ENCODE results near the gene PTBP3.

Gene PTBP3

GRCh38 chr9:112224401-112225289 lies 108.8 kb downstream of the PTBP3 start:
- in situ Hi-C loops (cut with HindIII; ENCODE audit: low sequenced_read_pairs) = no loop called here

GRCh38 chr9:112218908-112219307 lies 114.5 kb downstream of the PTBP3 start:
- TF ChIP-seq CTCF (IDR thresholded peaks at IDR 0.05; ENCODE audit: low read depth, low read length, missing control alignments) = no peak
- no peak overlapping the region for H3K4me3 ChIP-seq (ENCODE audit: low read depth, low read length)
- DNase-seq (ENCODE audit: low read depth) = no peak
- in situ Hi-C loops (cut with HindIII; ENCODE audit: low sequenced_read_pairs) = no loop called here

More at GRCh38 chr9:112224401-112225289, 108.8 kb downstream of the PTBP3 start:
- no peak overlapping the region for H3K4me3 ChIP-seq (ENCODE audit: low read depth, low read length)
- TF ChIP-seq CTCF (IDR thresholded peaks at IDR 0.05; ENCODE audit: low read depth, low read length, missing control alignments) = no peak
- no peak for DNase-seq (ENCODE audit: low read depth)

- H3K4me3 ChIP-seq (ENCODE audit: low read depth, low read length) = no peak overlapping the region
- DNase-seq (ENCODE audit: low read depth) = no peak
- TF ChIP-seq CTCF (IDR thresholded peaks at IDR 0.05; ENCODE audit: low read depth, low read length, missing control alignments) = no peak
- in situ Hi-C loops (cut with HindIII; ENCODE audit: low sequenced_read_pairs) = no loop called here
Measured at GRCh38 chr9:112212926-112213325, 120.5 kb downstream of the PTBP3 start.

GRCh38 chr9:112207451-112207850 lies 126.0 kb downstream of the PTBP3 start:
- in situ Hi-C loops (cut with HindIII; ENCODE audit: low sequenced_read_pairs) = no loop called here
- no peak for TF ChIP-seq CTCF (IDR thresholded peaks at IDR 0.05; ENCODE audit: low read depth, low read length, missing control alignments)
- no peak for DNase-seq (ENCODE audit: low read depth)
- H3K4me3 ChIP-seq (ENCODE audit: low read depth, low read length) = no peak overlapping the region

GRCh38 chr9:112203536-112203935 lies 129.9 kb downstream of the PTBP3 start:
- no peak overlapping the region for H3K4me3 ChIP-seq (ENCODE audit: low read depth, low read length)
- no peak for TF ChIP-seq CTCF (IDR thresholded peaks at IDR 0.05; ENCODE audit: low read depth, low read length, missing control alignments)
- peak; percentile 66 for DNase-seq (ENCODE audit: low read depth)
- in situ Hi-C loops (cut with HindIII; ENCODE audit: low sequenced_read_pairs) = no loop called here

GRCh38 chr9:112200711-112201110 lies 132.7 kb downstream of the PTBP3 start:
- H3K4me3 ChIP-seq (ENCODE audit: low read depth, low read length) = no peak overlapping the region
- in situ Hi-C loops (cut with HindIII; ENCODE audit: low sequenced_read_pairs) = no loop called here
- no peak for TF ChIP-seq CTCF (IDR thresholded peaks at IDR 0.05; ENCODE audit: low read depth, low read length, missing control alignments)
- no peak for DNase-seq (ENCODE audit: low read depth)
